Measurements from ENCODE around the gene RASL12.
"Not testable (repeated sequence)": the region's sequence is repeated elsewhere in the genome, so short reads cannot be mapped to it uniquely, and the experiment has no call there.

RASL12 gene
- 0 to 1.1 (median 0) reads per million in 17 experiments for total RNA-seq

GRCh38 chr15:65067645-65068402, at the start of gene RASL12:
RASL12 (minus strand) TSS chr15:65067991; CDS start chr15:65067835, 156 bp downstream.
- DNase-seq, result peak in 1 of 4 experiments; percentile 15

GRCh38 chr15:65115542-65115941, 47.8 kb upstream of the RASL12 start:
- DNase-seq, result no peak

GRCh38 chr15:65115086-65115485, 47.3 kb upstream of the RASL12 start, which contains the start of gene UBAP1L:
UBAP1L (minus strand) TSS chr15:65115200; CDS start chr15:65106215, 8,985 bp downstream.
- no peak for DNase-seq

GRCh38 chr15:65110676-65111292, 43.0 kb upstream of the RASL12 start:
- DNase-seq, result no peak

- DNase-seq, result no peak
Measured at GRCh38 chr15:65106011-65106590, 38.3 kb upstream of the RASL12 start.

- DNase-seq, result no peak
Measured at GRCh38 chr15:65105038-65105437, 37.2 kb upstream of the RASL12 start.

- no peak for DNase-seq
Measured at GRCh38 chr15:65102912-65103311, 35.1 kb upstream of the RASL12 start.

- no peak for DNase-seq
Measured at GRCh38 chr15:65101891-65102708, 34.3 kb upstream of the RASL12 start.

- peak; percentile 76 to 86 (median 82) for DNase-seq
Measured at GRCh38 chr15:65101411-65101890, 33.7 kb upstream of the RASL12 start.

GRCh38 chr15:65100442-65100841, 32.7 kb upstream of the RASL12 start:
- DNase-seq, result no peak

GRCh38 chr15:65099801-65100200, 32.0 kb upstream of the RASL12 start:
- not testable (repeated sequence) for DNase-seq

- no peak for DNase-seq
Measured at GRCh38 chr15:65099336-65099735, 31.5 kb upstream of the RASL12 start.

- no peak for DNase-seq
Measured at GRCh38 chr15:65097651-65098263, 30.0 kb upstream of the RASL12 start.

- no peak for DNase-seq
Measured at GRCh38 chr15:65096481-65097385, 28.9 kb upstream of the RASL12 start.

- DNase-seq, result no peak
Measured at GRCh38 chr15:65095747-65096104, 27.9 kb upstream of the RASL12 start.

GRCh38 chr15:65095011-65095746, 27.4 kb upstream of the RASL12 start:
- DNase-seq, result no peak

GRCh38 chr15:65094294-65094995, 26.7 kb upstream of the RASL12 start:
- DNase-seq, result no peak

- not testable (repeated sequence) for DNase-seq
Measured at GRCh38 chr15:65093793-65094170, 26.0 kb upstream of the RASL12 start.

- DNase-seq, result no peak
Measured at GRCh38 chr15:65092911-65093792, 25.4 kb upstream of the RASL12 start.

Measured in suppressor macrophage (primary cell).